Measurements from ENCODE around the gene FBXO27.

- TF ChIP-seq SMC3 (conservative IDR thresholded peaks at IDR 0.05; ENCODE audit: poor library complexity) (no peak), CTCF (IDR thresholded peaks at IDR 0.05; ENCODE audit: poor library complexity, severe bottlenecking) (no peak), EZH2 (IDR thresholded peaks at IDR 0.05; ENCODE audit: borderline replicate concordance, insufficient read depth, low read length, poor library complexity, severe bottlenecking) (no peak), POLR2AphosphoS5 (IDR thresholded peaks at IDR 0.05) (no peak)
These were observed 46.3 kb upstream of the FBXO27 start for GRCh38 chr19:39078436-39079200.

Measured in neural cell (in vitro differentiated cells).